Fibroblast of lung (primary cell): Measurements from ENCODE around the gene RNF41. TPM values are rescaled to one million over a fixed set of nuclear protein-coding genes. Genes with fewer than 3 reads are reported as not detected.

Experiments used
- DNase-seq, 2 donors: peaks; one replicate each; pipeline versions ENCODE4 v3.0.0 to v3.0.0-alpha.2; 2010; ENCODE audit warnings: low read depth in 2 of 2
- H2AFZ ChIP-seq: 2 replicates; pipeline ENCODE4 v1.5.1; 2012; ENCODE audit warnings: low read length, control low read depth, inconsistent platforms
- H3K27ac ChIP-seq: 2 replicates; pipeline ENCODE4 v1.5.1; 2011; ENCODE audit warnings: low read length, control low read depth; ENCODE audit not compliant: insufficient read depth
- H3K27me3 ChIP-seq: 2 replicates; pipeline ENCODE4 v1.5.1; 2011; ENCODE audit warnings: mild to moderate bottlenecking, low read length; ENCODE audit not compliant: control insufficient read depth, insufficient read depth
- H3K36me3 ChIP-seq: 2 replicates; pipeline ENCODE4 v1.5.1; 2011; ENCODE audit warnings: low read length; ENCODE audit not compliant: control insufficient read depth, insufficient read depth
- H3K4me1 ChIP-seq: 2 replicates; pipeline ENCODE4 v1.5.1; 2011; ENCODE audit warnings: low read length; ENCODE audit not compliant: control insufficient read depth, insufficient read depth; ENCODE audit errors: extremely low read depth
- H3K4me2 ChIP-seq: 2 replicates; pipeline ENCODE4 v1.5.1; 2011; ENCODE audit warnings: low read length, control low read depth; ENCODE audit not compliant: insufficient read depth; ENCODE audit errors: extremely low read depth
- H3K4me3 ChIP-seq, 4 experiments: fragments of 200-600 bp in 1 of 4; sonication (generic) in 1 of 4; replicated peaks in 1 of 4; 2 replicates each; pipeline ENCODE4 v1.5.1; 2011 to 2016; ENCODE audit warnings: low read length in 4 of 4, low read depth in 3 of 4, mild to moderate bottlenecking in 3 of 4, control low read depth in 2 of 4, inconsistent platforms in 1 of 4, mixed read lengths in 1 of 4; ENCODE audit not compliant: insufficient read depth in 1 of 4; ENCODE audit errors: control extremely low read depth in 1 of 4
- H3K79me2 ChIP-seq: 2 replicates; pipeline ENCODE4 v1.5.1; 2012; ENCODE audit warnings: mild to moderate bottlenecking, low read length, inconsistent platforms; ENCODE audit not compliant: control insufficient read depth, insufficient read depth
- H3K9ac ChIP-seq: 2 replicates; pipeline ENCODE4 v1.5.1; 2011; ENCODE audit warnings: mild to moderate bottlenecking, low read length, control low read depth; ENCODE audit not compliant: insufficient read depth
- H3K9me3 ChIP-seq: 2 replicates; pipeline ENCODE4 v1.5.1; 2012; ENCODE audit warnings: low read depth, low read length; ENCODE audit not compliant: control insufficient read depth, insufficient read depth
- H4K20me1 ChIP-seq: 2 replicates; pipeline ENCODE4 v1.5.1; 2011; ENCODE audit warnings: low read length; ENCODE audit not compliant: control insufficient read depth, insufficient read depth; ENCODE audit errors: extremely low read depth
- EZH2 ChIP-seq: IDR thresholded peaks from 2 replicates; pipeline ENCODE4 v1.5.1; 2012; ENCODE audit warnings: low read length, control low read depth, mild to moderate bottlenecking; ENCODE audit errors: missing control alignments
- polyA plus RNA-seq, 2 donors: library from polyadenylated mRNA; depleted of rRNA in 1 of 2; stranded (reverse) in 1 of 2; unstranded in 1 of 2; fragments of >200 nt; gene quantifications; 2 replicates each; pipeline ENCODE4 v1.2.1, GENCODE V29; 2011 to 2012; ENCODE audit warnings: missing spikeins in 1 of 2
- total RNA-seq: library from RNA; depleted of rRNA; stranded (reverse); fragments of >200 nt; gene quantifications from 2 replicates; pipeline ENCODE4 v1.2.1, GENCODE V29; 2014
- TF ChIP-seq, protein P1 (sequence below), 2 donors: IDR thresholded peaks in 1 of 2; conservative IDR thresholded peaks in 1 of 2; 1 replicate in 1 of 2; 2 replicates in 1 of 2; pipeline ENCODE4 v1.5.1; 2011 to 2012; ENCODE audit warnings: low read length in 2 of 2, control low read depth in 1 of 2, inconsistent platforms in 1 of 2, low read depth in 1 of 2, mild to moderate bottlenecking in 1 of 2

RNF41 gene
- total and polyA plus RNA-seq, 2 donors (not counting 1 experiment from before 2014, with no cell fraction given) = 99.7 to 199 TPM

DNA sequence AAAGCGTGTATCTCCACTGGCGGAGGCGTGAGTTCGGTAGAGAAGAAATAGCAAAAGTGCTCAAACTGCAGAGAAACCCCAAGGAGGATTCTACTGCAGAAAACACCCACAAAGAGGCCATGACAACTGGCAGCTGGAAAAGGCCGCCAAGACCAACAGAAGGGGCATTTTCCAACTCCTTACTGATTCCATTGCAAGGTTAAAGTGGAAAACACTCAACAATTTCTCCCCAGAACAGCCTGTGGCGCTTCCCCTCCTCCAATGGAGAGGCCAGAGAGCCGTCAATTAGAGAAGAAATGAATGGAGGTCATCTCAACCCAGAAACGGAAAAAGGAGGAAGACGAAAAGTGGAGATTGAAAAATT is 37.1 kb upstream of the RNF41 start:
- Histone ChIP-seq H3K4me3 (peak overlapping the region; percentile 43 to 82 (median 60)), H4K20me1 (no peaks in the 10 kb centered on the region), H3K4me2 (peak overlapping the region; percentile 86), H3K79me2 (peaks cover 34% of the 10 kb centered on the region), H2AFZ (peak overlapping the region; percentile 74), H3K27ac (peak overlapping the region; percentile 80), H3K9me3 (no peaks in the 10 kb centered on the region), H3K36me3 (peaks cover 16% of the 10 kb centered on the region), H3K4me1 (peaks cover 15% of the 10 kb centered on the region), H3K27me3 (no peaks in the 10 kb centered on the region), H3K9ac (peak overlapping the region; percentile 81)
- TF ChIP-seq, protein P1, sequence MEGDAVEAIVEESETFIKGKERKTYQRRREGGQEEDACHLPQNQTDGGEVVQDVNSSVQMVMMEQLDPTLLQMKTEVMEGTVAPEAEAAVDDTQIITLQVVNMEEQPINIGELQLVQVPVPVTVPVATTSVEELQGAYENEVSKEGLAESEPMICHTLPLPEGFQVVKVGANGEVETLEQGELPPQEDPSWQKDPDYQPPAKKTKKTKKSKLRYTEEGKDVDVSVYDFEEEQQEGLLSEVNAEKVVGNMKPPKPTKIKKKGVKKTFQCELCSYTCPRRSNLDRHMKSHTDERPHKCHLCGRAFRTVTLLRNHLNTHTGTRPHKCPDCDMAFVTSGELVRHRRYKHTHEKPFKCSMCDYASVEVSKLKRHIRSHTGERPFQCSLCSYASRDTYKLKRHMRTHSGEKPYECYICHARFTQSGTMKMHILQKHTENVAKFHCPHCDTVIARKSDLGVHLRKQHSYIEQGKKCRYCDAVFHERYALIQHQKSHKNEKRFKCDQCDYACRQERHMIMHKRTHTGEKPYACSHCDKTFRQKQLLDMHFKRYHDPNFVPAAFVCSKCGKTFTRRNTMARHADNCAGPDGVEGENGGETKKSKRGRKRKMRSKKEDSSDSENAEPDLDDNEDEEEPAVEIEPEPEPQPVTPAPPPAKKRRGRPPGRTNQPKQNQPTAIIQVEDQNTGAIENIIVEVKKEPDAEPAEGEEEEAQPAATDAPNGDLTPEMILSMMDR (conservative IDR thresholded peaks at IDR 0.05 in 1 of 2, IDR thresholded peaks at IDR 0.05 in 1 of 2; ENCODE audit: low read depth in 1 of 2, low read length in 2 of 2) = no peak
- no peak for TF ChIP-seq EZH2
- no peak for DNase-seq

- Histone ChIP-seq H4K20me1 (no peaks in the 10 kb centered on the region), H2AFZ (peak within 1 kb of the TSS; percentile 74), H3K9ac (peak within 1 kb of the TSS; percentile 81), H3K4me3 (peak within 1 kb of the TSS; percentile 81 to 85 (median 83)), H3K79me2 (peaks cover 34% of the 10 kb centered on the region), H3K27ac (peak within 1 kb of the TSS; percentile 80), H3K4me1 (peaks cover 15% of the 10 kb centered on the region), H3K4me2 (peak within 1 kb of the TSS; percentile 92), H3K36me3 (peaks cover 18% of the 10 kb centered on the region), H3K9me3 (no peaks in the 10 kb centered on the region), H3K27me3 (no peaks in the 10 kb centered on the region)
- TF ChIP-seq, protein P1 (conservative IDR thresholded peaks at IDR 0.05 in 1 of 2, IDR thresholded peaks at IDR 0.05 in 1 of 2; ENCODE audit: low read depth in 1 of 2, low read length in 2 of 2) = peak; percentile 12 to 29
- TF ChIP-seq EZH2 = no peak
- peak; percentile 68 to 74 for DNase-seq
Observed at GRCh38 chr12:56258068-56258819, 36.5 kb upstream of the RNF41 start, which contains the start of gene ANKRD52. TSS of gene ANKRD52 (minus strand) at chr12:56258384. CDS start at chr12:56258269, 115 bp downstream.

DNA sequence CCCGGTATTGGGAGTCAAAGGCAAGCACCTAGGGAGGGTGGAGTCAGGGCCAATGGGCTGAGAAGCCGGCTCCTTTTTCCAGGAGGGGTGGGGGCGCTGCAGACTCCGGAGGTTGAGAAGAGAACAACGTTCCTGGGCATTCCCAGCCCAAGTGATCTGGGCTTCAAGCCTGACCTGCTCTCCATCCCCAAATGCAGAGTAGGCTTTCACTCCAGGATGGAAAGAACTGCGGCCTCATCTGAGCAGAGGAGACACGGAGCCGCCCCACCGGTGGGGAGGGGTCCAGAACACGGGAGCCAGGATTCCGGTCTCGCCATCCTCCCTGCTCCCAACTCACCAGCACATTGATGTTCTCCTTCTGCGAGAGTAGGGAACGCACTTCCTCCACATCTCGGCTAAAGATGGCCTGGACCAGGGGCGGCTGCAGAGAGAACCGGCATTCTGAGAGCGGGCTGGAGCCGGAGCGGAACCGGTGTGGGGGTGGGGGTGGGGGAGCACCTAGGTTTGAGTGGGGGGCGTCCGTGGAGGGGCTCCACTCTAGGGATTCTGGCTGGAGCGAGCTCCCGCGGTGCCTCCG is 35.9 kb upstream of the RNF41 start:
- peak in 1 of 2 donors; percentile 46 for DNase-seq
- TF ChIP-seq, protein P1 (conservative IDR thresholded peaks at IDR 0.05 in 1 of 2, IDR thresholded peaks at IDR 0.05 in 1 of 2; ENCODE audit: low read depth in 1 of 2, low read length in 2 of 2) = no peak
- no peak for TF ChIP-seq EZH2
- peak overlapping the region; percentile 92 for H3K4me2 ChIP-seq
- no peaks in the 10 kb centered on the region for H3K27me3 ChIP-seq
- H3K36me3 ChIP-seq = peaks cover 25% of the 10 kb centered on the region
- no peak overlapping the region for H2AFZ ChIP-seq
- no peaks in the 10 kb centered on the region for H4K20me1 ChIP-seq
- H3K4me3 ChIP-seq = peak overlapping the region; percentile 81 to 85 (median 83)
- H3K27ac ChIP-seq = peak overlapping the region; percentile 70
- peaks cover 34% of the 10 kb centered on the region for H3K79me2 ChIP-seq
- peak overlapping the region; percentile 81 for H3K9ac ChIP-seq
- peaks cover 15% of the 10 kb centered on the region for H3K4me1 ChIP-seq
- no peaks in the 10 kb centered on the region for H3K9me3 ChIP-seq
